ENCODE measurements around the gene SMYD5. TPM values are rescaled to one million over a fixed set of nuclear protein-coding genes. Genes with fewer than 3 reads are reported as not detected.

Gene SMYD5
- total RNA-seq, 1 experiment from 2014 or later, result 54.9 TPM

- in situ Hi-C loops (cut with HindIII; ENCODE audit: low pct_unique_long_range_greater_than_20kb, low sequenced_read_pairs), result no loop called here
- no peak for DNase-seq (ENCODE audit: low read depth)
Measured at GRCh38 chr2:73202156-73203054, 11.6 kb upstream of the SMYD5 start, which contains the start of gene NOTO. NOTO (plus strand) TSS chr2:73202574; CDS start chr2:73202667, 93 bp downstream.

DNA sequence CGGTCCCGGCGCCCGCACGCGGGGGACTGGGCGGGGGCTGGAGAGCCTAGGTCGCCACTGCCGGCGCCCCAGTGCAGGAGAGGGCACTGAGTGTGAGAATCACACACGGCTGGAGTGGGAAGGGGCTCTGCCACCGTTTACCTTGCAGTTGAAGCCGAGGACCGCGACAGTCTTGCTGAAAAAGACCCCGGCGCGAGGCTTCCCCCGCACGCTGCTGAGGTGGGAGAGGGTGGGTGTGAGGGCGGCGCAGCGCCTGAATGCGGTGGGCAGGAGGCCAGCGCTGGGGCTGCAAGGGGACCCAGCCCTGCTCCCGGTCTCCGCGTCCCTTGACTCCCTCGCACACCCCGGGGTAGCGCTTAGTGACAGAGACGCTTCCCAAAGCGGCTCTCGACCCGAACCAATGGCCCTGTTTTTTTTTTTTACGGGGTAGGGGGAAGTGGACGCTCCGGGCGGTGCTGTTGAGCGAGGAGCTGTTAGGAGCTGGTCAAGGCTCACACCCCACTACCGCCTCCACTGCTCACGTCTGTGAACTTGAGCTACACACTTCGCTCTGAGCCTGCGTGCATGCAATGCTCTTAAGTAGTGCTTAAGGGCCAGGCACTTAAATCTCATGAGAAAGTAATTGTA, 10.9 kb upstream of the SMYD5 start:
- in situ Hi-C loops (cut with HindIII; ENCODE audit: low pct_unique_long_range_greater_than_20kb, low sequenced_read_pairs), result no loop called here
- DNase-seq (ENCODE audit: low read depth), result no peak

DNA sequence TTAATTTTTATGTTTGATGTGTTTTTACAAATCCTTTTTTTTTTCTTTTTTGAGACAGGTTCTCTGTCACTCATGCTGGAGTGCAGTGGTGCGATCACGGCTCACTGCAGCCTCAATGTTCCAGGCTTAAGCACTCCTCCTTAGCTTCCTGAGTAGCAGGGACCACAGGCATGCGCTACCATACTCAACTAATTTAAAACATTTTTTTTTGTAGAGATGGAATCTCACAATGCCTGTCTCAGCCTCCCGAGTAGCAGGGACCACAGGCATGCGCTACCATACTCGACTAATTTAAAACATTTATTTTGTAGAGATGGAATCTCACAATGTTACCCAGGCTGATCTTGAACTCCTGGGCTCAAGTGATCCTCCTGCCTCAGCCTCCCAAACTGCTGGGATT, 8.4 kb upstream of the SMYD5 start:
- in situ Hi-C loops (cut with HindIII; ENCODE audit: low pct_unique_long_range_greater_than_20kb, low sequenced_read_pairs), result no loop called here

DNA sequence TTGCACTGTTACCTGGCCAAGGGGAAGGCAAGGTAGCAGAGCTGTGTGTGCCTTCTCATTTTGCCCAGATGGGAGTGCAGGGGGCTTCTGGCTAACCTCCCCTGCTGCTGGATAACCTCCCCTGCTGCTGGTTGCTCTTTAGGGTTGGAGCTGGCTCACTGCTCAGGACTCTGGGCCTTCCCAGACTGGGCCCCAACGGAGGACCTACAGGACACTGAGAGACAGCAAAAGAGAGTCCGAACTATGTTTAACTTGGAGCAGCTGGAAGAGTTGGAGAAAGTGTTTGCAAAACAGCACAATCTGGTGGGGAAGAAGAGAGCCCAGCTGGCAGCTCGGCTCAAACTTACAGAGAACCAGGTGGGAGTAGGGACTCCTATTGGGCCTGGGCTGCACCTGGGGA, 5.8 kb upstream of the SMYD5 start:
- no peak for DNase-seq (ENCODE audit: low read depth)
- in situ Hi-C loops (cut with HindIII; ENCODE audit: low pct_unique_long_range_greater_than_20kb, low sequenced_read_pairs), result no loop called here

More for the DNA sequence above, 8.4 kb upstream of the SMYD5 start:
- no peak for DNase-seq (ENCODE audit: low read depth)

- in situ Hi-C loops (cut with HindIII; ENCODE audit: low pct_unique_long_range_greater_than_20kb, low sequenced_read_pairs), result no loop called here
- no peak for DNase-seq (ENCODE audit: low read depth)
Measured at GRCh38 chr2:73210019-73210418, 4.0 kb upstream of the SMYD5 start.

- in situ Hi-C loops (cut with HindIII; ENCODE audit: low pct_unique_long_range_greater_than_20kb, low sequenced_read_pairs), result no loop called here
- no peak for DNase-seq (ENCODE audit: low read depth)
Measured at GRCh38 chr2:73210696-73211095, 3.3 kb upstream of the SMYD5 start.

- in situ Hi-C loops (cut with HindIII; ENCODE audit: low pct_unique_long_range_greater_than_20kb, low sequenced_read_pairs), result no loop called here
- DNase-seq (ENCODE audit: low read depth), result no peak
Measured at GRCh38 chr2:73212098-73212447, 2.0 kb upstream of the SMYD5 start.

DNA sequence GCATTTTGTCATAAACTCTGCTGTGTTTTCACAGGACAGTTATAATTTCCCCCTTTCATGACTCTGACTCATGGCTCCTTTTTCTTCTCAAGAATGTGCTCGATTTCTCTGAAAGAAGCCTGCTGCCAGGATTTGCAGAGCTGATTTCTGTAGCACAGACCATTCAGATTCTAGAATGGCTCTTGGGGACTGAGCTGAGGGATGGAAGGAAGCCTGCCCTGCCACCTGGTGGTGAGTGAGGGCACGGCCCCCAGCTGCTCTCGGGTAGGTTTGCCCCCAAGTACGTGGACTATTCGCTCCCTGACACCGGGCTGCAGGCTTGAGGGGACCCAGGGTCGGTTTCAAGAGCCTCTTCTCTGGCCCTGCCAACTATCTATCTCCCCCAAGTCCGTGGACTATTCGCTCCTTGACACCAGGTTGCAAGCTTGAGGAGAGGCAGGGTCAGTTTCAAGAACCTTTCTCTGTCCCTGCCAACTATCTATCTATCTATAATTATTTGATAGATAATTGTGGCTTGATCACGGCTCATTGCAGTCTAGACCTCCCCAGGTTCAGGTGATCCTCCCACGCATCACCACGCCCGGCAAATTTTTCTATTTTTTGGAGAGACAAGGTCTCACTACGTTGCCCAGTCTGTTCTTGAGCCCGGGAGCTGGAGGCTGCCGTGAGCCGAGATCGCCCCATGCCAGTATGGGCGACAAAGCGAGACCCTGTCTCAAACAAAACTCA, 1.4 kb upstream of the SMYD5 start:
- peak; percentile 66 for DNase-seq (ENCODE audit: low read depth)
- in situ Hi-C loops (cut with HindIII; ENCODE audit: low pct_unique_long_range_greater_than_20kb, low sequenced_read_pairs), result no loop called here

- in situ Hi-C loops (cut with HindIII; ENCODE audit: low pct_unique_long_range_greater_than_20kb, low sequenced_read_pairs), result no loop called here
- no peak for DNase-seq (ENCODE audit: low read depth)
Measured at GRCh38 chr2:73215254-73215653, 1.2 kb downstream of the SMYD5 start.

GRCh38 chr2:73217160-73217559, 3.1 kb downstream of the SMYD5 start:
- in situ Hi-C loops (cut with HindIII; ENCODE audit: low pct_unique_long_range_greater_than_20kb, low sequenced_read_pairs), result no loop called here
- DNase-seq (ENCODE audit: low read depth), result no peak

GRCh38 chr2:73217826-73218225, 3.8 kb downstream of the SMYD5 start:
- in situ Hi-C loops (cut with HindIII; ENCODE audit: low pct_unique_long_range_greater_than_20kb, low sequenced_read_pairs), result no loop called here
- no peak for DNase-seq (ENCODE audit: low read depth)

- DNase-seq (ENCODE audit: low read depth), result no peak
- in situ Hi-C loops (cut with HindIII; ENCODE audit: low pct_unique_long_range_greater_than_20kb, low sequenced_read_pairs), result no loop called here
Measured at GRCh38 chr2:73218298-73218697, 4.3 kb downstream of the SMYD5 start.

GRCh38 chr2:73223821-73224220, 9.8 kb downstream of the SMYD5 start:
- DNase-seq (ENCODE audit: low read depth), result no peak
- in situ Hi-C loops (cut with HindIII; ENCODE audit: low pct_unique_long_range_greater_than_20kb, low sequenced_read_pairs), result no loop called here

- in situ Hi-C loops (cut with HindIII; ENCODE audit: low pct_unique_long_range_greater_than_20kb, low sequenced_read_pairs), result no loop called here
- DNase-seq (ENCODE audit: low read depth), result no peak
Measured at GRCh38 chr2:73225513-73226360, 11.7 kb downstream of the SMYD5 start.

- in situ Hi-C loops (cut with HindIII; ENCODE audit: low pct_unique_long_range_greater_than_20kb, low sequenced_read_pairs), result no loop called here
- DNase-seq (ENCODE audit: low read depth), result no peak
Measured at GRCh38 chr2:73227086-73227485, 13.0 kb downstream of the SMYD5 start.

DNA sequence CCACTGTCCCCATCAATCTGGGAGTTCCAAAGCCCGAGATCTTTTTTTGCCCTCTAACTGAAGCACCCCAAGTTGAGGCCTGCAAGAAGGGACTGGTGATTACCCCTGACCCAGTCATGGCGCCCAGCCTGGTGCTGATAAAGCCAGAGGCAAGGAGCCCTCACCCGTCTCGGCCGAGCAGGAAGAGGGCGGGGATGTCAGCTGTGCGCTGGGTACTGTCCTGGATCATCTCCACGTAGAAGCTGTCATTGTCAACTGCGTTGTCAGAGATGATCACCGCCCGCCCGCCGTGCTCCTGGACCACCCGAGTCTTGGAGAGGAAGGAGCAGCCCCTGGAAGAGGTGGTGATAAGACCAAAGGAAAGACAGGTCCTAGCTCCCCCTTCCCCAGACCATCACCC, 14.6 kb downstream of the SMYD5 start:
- in situ Hi-C loops (cut with HindIII; ENCODE audit: low pct_unique_long_range_greater_than_20kb, low sequenced_read_pairs), result no loop called here
- DNase-seq (ENCODE audit: low read depth), result no peak

DNA sequence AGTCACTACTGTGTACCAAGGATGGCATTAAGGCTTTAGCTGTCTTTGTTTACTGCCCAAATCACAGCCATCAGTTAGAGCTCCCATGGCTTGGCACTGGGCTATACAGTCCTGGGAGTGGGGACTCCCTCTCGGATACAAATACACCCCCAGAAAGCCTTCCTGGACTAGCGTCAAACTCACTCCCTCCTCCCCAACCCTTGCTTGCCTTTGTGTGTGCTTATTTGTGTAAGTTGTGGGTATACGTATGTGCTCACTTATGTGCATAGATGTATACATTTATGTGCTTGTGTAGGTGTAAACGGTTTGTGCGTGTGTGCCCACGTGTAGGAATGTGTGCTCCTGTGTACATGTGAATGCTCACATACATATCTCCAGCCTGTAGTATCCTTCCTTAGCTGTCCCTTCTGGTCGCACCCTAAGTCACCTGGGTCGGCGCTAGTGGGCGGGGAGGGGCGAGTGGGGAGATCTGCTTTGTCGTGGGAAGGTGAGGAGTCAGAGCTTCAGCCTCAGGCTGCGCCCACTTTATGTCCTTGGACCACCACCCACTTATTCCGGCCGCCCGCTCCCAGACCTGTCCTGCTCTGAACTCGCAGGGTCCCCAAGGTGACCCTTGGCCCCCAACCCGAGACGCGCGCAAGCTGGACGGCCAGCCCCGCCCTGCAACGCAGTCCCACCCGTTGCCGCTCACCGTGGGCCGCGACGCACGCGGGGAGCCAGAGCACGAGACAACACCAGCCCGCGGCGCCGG, 18.5 kb downstream of the SMYD5 start:
- in situ Hi-C loops (cut with HindIII; ENCODE audit: low pct_unique_long_range_greater_than_20kb, low sequenced_read_pairs), result no loop called here
- DNase-seq (ENCODE audit: low read depth), result no peak

All from Caki2 (cell line).